Measurements from ENCODE around the gene CLEC2L.
"Not testable (repeated sequence)": the region's sequence is repeated elsewhere in the genome, so short reads cannot be mapped to it uniquely, and the experiment has no call there.

CLEC2L gene

GRCh38 chr7:139523968-139524815 is 707 bp downstream of the CLEC2L start:
- no peak for DNase-seq (ENCODE audit: low read depth in 2 of 2)

GRCh38 chr7:139525239-139525638 is 1.8 kb downstream of the CLEC2L start:
- no peak for DNase-seq (ENCODE audit: low read depth in 2 of 2)

- DNase-seq (ENCODE audit: low read depth in 2 of 2) = no peak
Observed at GRCh38 chr7:139525750-139526149, 2.3 kb downstream of the CLEC2L start.

- peak; percentile 46 to 53 for DNase-seq (ENCODE audit: low read depth in 2 of 2)
Observed at GRCh38 chr7:139526578-139527544, 3.4 kb downstream of the CLEC2L start.

- no peak for DNase-seq (ENCODE audit: low read depth in 2 of 2)
Observed at GRCh38 chr7:139531094-139531493, 7.6 kb downstream of the CLEC2L start.

- no peak for DNase-seq (ENCODE audit: low read depth in 2 of 2)
Observed at GRCh38 chr7:139532636-139533155, 9.2 kb downstream of the CLEC2L start.

GRCh38 chr7:139534096-139534495 is 10.6 kb downstream of the CLEC2L start:
- no peak for DNase-seq (ENCODE audit: low read depth in 2 of 2)

- no peak for DNase-seq (ENCODE audit: low read depth in 2 of 2)
Observed at GRCh38 chr7:139534966-139535651, 11.6 kb downstream of the CLEC2L start.

GRCh38 chr7:139536152-139536551 is 12.7 kb downstream of the CLEC2L start:
- no peak for DNase-seq (ENCODE audit: low read depth in 2 of 2)

GRCh38 chr7:139538881-139539635 is 15.6 kb downstream of the CLEC2L start:
- no peak for DNase-seq (ENCODE audit: low read depth in 2 of 2)

- no peak for DNase-seq (ENCODE audit: low read depth in 2 of 2)
Observed at GRCh38 chr7:139540203-139540602, 16.7 kb downstream of the CLEC2L start.

- no peak for DNase-seq (ENCODE audit: low read depth in 2 of 2)
Observed at GRCh38 chr7:139541600-139542307, 18.3 kb downstream of the CLEC2L start.

GRCh38 chr7:139542308-139543151 is 19.0 kb downstream of the CLEC2L start:
- DNase-seq (ENCODE audit: low read depth in 2 of 2) = no peak

- DNase-seq (ENCODE audit: low read depth in 2 of 2) = no peak
Observed at GRCh38 chr7:139543801-139544603, 20.5 kb downstream of the CLEC2L start.

GRCh38 chr7:139544645-139545044 is 21.2 kb downstream of the CLEC2L start:
- DNase-seq (ENCODE audit: low read depth in 2 of 2) = no peak

- DNase-seq (ENCODE audit: low read depth in 2 of 2) = no peak
Observed at GRCh38 chr7:139548302-139549028, 25.0 kb downstream of the CLEC2L start.

GRCh38 chr7:139553991-139554700 is 30.7 kb downstream of the CLEC2L start:
- not testable (repeated sequence) for DNase-seq (ENCODE audit: low read depth in 2 of 2)

Data from fibroblast of skin of left quadriceps (primary cell).